Suppressor macrophage (primary cell): ENCODE data around the gene ERBB2.

Source experiments
- DNase-seq, 4 experiments: peaks; one replicate each; pipeline ENCODE4 v3.0.0-alpha.2; 2020 to 2022
- total RNA-seq, 17 experiments: gene quantifications; one replicate each; lab custom pipeline; 2026; ENCODE audit warnings: mixed read lengths in 6 of 17, inconsistent platforms in 3 of 17; lab: John Stamatoyannopoulos, UW

ERBB2 gene
- total RNA-seq: 0.30 to 8.4 (median 1.7) reads per million in 17 experiments

DNA sequence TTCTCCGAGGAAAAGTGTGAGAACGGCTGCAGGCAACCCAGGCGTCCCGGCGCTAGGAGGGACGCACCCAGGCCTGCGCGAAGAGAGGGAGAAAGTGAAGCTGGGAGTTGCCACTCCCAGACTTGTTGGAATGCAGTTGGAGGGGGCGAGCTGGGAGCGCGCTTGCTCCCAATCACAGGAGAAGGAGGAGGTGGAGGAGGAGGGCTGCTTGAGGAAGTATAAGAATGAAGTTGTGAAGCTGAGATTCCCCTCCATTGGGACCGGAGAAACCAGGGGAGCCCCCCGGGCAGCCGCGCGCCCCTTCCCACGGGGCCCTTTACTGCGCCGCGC, at the start of gene ERBB2:
TSS of gene ERBB2 (plus strand) at position 247 of the 330 bp plus-strand sequence. CDS start 175 bp downstream, outside the sequence.
- DNase-seq: peak in 3 of 4 experiments; percentile 9 to 55 (median 17)

DNA sequence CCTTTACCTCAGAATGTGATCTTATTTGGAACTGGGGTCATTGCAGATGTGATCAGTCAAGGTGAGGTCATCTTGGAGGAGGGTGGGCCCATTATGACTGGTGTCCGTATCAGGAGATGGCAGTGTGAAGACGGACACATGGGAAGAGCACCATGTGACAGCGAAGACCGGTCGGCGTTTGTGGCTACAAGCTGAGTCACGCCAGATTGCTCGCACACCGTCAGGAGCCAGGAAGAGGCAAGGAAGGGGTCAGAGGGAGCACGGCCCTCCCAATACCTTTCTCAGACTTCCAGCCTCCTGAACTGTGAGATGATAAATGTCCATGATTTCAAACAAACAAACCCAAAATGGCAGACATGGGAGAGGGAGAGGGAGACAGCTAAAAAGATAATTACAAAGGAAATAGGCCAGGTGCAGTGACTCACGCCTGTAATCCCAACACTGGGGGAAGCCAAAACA, 49.7 kb upstream of the ERBB2 start:
- no peak for DNase-seq

- peak in 1 of 4 experiments; percentile 40 for DNase-seq
Measured at GRCh38 chr17:39651923-39652586, 47.8 kb upstream of the ERBB2 start.

DNA sequence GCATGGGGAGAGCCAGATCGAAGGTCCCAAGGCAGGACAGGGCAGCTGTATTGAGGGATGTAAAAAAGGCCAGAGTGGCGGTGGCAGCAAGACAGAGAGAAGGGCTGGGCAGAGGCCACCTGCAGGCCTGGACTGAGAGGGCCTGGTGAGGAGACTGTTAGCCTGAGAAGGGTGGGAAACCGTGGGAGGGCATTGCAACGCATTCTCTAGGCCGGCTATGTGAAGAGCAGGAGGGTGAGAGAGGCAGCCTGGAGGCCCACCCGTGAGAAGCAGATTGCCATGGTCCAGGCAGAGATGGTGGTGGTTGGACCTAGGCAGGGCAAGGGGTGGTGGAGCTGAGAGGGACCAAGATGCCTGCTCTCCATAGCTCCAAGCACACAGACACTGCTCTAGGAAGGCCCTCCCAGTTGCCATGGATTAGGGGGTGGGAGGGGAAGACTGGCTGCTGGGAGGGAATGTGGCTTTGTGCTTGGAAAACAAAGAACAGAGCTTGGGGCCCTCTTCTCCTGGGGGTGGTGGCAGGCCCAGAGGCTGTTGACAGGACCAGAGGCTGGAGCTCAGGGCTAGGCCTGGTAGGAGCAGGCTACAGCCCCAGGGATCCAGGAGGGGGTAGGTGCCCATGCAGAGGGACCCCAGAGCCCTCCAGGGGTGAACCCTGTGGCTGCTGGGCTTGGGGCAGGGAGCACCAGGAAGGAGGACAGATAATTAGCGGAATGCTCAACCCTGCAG, 47.1 kb upstream of the ERBB2 start:
- no peak for DNase-seq

DNA sequence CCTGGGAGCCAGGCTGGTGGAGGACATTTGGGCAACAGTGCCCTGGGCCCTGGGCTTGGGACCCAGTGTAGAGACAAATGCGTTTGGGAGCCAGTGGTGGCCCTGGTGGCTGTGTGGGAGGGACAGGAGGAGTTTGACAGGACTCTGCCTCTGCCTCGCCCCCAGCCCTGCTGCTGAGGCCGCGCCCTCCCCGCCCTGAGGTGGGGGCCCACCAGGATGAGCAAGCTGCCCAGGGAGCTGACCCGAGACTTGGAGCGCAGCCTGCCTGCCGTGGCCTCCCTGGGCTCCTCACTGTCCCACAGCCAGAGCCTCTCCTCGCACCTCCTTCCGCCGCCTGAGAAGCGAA, 46.6 kb upstream of the ERBB2 start:
- DNase-seq: no peak

GRCh38 chr17:39653662-39654331, 46.1 kb upstream of the ERBB2 start:
- peak; percentile 80 to 91 (median 84) for DNase-seq

DNA sequence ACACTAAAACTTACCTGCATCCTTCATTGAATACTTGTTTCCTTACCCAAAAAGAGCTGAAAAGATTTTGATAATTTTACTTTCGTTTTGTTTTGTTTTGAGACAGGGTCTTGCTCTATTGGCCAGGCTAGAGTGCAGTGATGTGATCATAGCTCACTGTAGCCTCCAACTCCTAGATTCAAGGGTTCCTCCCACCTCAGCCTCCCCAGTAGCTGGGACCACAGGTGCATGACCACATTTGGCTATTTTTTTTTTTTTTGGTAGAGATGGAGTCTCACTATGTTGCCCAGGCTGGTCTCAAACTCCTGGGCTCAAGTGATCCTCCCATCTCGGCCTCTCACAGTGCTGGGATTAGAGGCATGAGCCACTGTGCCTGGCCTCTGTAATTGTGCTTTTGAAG, 44.8 kb upstream of the ERBB2 start:
- DNase-seq: no peak

DNA sequence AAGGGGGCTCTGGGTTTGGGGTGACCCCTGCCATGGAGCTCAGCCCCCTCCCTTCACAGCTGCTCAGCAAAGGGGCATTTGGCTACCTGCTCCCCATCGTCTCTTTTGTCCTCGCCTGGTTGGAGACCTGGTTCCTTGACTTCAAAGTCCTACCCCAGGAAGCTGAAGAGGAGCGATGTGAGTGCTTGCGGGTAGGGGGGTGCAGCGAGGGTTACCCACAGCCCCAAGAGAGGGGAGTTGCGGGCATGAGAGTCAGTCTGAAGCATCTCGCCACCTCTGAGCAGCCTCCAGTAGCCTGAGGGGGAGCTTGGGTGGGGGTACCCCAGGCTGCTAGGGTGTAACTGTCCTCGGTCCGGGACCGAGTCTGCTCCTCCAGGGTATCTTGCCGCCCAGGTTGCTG, 41.5 kb upstream of the ERBB2 start:
- no peak for DNase-seq

DNA sequence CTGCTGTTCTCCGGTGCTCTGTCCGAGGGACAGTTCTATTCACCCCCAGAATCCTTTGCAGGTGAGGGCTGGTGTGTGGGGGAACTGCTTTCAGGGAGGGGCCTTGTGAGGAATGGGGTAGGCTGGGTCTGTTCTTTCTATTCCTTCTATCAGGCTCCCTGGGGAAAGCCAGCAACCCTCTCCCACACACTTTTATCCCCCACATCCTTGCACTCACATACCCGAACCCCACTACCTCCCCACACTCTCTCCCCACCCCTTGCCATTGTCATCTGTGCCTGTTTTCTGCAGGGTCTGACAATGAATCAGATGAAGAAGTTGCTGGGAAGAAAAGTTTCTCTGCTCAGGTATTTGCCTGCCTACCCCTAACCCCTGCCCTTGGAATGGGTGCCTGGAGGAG, 41.1 kb upstream of the ERBB2 start:
- DNase-seq: no peak

DNA sequence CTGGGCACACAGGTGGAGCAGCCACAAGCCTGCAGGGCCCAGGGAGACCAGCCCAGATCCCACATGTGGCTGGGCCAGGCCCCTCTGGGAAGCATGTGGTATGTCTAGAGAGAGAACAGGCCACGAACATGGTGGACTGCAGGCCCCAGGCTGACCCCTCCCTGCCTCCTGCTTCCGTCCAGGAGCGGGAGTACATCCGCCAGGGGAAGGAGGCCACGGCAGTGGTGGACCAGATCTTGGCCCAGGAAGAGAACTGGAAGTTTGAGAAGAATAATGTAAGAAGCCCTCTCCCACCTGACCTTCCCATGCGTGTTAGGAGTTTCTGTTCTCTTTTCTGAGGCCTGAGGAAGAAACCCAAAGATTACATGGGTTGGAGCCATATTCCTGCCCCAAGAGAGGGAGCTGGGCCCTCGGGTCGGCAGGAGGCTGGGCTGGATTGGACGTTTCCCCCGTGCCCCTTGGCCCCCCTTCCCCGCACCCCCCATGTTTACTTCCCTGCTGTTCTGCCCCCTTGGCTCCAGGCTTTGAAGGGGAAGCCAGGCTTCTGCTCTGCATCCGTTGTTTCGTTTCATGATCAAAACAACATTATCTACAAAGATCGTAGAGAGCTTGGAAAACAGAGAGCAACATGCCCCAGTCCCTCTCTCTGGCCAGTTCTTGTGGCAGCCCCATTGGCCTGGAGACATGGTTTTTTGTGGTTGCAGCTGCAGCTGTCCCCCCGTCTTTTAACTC, 40.4 kb upstream of the ERBB2 start:
- peak; percentile 53 to 67 (median 64) for DNase-seq

GRCh38 chr17:39660011-39660360, 39.9 kb upstream of the ERBB2 start:
- no peak for DNase-seq

DNA sequence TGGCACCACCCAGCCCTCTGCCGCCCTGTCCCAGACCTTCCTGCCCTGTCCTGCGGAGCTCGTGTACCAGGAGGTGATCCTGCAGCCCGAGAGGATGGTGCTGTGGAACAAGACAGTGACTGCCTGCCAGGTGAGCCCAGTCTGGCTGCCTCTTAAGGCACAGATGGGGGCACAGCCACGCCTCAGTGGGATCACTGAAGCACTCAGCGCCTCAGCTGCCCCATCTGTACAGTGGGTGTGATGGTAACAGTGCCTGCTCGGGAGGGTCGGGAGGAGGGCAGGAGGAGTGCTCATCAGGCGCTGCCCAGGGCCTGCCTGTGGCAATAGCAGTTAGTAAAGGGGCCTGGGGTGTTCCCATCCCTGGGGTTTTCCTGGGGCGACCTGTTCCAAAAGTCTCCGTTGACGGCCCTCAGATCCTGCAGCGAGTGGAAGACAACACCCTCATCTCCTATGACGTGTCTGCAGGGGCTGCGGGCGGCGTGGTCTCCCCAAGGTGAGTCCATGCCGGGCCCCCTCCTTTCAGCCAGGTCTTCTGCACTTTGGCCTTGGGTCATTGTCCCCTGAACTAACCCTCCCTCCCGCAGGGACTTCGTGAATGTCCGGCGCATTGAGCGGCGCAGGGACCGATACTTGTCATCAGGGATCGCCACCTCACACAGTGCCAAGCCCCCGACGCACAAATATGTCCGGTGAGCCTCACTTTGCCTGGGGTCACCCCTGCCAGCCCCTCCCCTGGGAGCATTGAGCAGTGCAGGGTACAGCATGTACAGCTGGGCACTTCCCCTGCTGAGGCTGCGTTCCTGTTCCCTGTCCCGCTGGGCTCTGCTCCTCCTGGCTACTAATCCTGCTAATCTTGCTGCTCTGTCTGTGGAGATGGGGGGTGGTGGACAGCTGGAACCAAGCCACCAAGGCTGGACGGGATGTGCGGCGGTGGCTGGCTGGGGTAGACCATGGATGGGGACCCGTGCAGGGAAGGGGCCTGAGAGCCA, 39.2 kb upstream of the ERBB2 start:
- no peak for DNase-seq

GRCh38 chr17:39661744-39662541, 37.9 kb upstream of the ERBB2 start:
- DNase-seq: no peak

- DNase-seq: no peak
Measured at GRCh38 chr17:39662551-39663339, 37.1 kb upstream of the ERBB2 start.

- no peak for DNase-seq
Measured at GRCh38 chr17:39663340-39663687, 36.5 kb upstream of the ERBB2 start.

- DNase-seq: no peak
Measured at GRCh38 chr17:39663688-39664580, 35.9 kb upstream of the ERBB2 start.

DNA sequence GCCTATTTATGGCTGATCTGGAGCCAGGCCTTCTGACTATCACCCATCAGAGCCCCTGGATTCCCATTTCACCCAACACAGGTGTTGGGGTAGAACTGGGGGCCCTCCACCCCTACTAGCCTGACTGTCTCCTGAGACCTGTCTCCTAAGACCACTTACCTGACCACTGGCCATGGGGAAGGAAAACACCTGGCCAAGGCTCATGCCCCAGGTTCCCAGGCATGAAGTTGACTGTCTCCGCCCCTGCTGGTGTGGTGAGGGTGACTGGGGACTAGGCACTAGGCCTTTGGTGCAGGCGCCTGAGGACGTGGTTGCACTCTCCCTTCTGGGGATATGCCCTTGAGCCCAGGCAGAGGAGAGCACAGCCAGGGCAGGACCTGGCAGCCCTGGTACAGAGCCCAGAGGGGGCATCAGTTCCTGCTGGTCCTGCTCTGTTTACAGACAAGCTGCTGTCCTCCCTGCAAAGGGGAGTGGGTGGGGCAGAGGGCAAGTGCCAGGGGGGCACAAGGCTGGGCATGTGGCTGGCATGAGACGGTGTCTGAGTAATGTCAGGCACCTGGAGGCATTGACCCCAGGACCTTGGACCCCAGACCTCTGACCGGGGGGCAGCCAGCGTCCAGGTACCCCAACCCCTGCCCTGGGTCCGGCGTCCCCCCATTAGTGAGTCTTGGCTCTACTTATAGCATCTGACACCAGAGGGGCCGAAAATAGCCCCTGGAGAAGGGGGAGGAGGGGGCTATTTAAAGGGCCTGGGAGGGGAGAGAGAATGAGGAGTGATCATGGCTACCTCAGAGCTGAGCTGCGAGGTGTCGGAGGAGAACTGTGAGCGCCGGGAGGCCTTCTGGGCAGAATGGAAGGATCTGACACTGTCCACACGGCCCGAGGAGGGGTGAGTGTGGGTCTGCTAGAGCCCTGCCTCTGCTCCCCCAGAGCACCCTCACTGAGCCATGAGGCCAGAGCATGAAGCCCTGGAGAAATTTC, 35.0 kb upstream of the ERBB2 start, which contains the start of gene TCAP:
TSS of gene TCAP (plus strand) at position 769 of the 981 bp plus-strand sequence. CDS start at position 780, 11 bp downstream.
- no peak for DNase-seq
